HepG2 (cell line): ENCODE measurements around the gene CYP27B1. TPM values are rescaled to one million over a fixed set of nuclear protein-coding genes. Genes with fewer than 3 reads are reported as not detected.
A peak's percentile ranks its signal among the peaks of the same experiment; 100 is the strongest.

Source experiments
- CEBPB ChIP-seq: IDR thresholded peaks from 2 replicates; pipeline ENCODE4 v1.6.1; 2011; ENCODE audit warnings: low read depth, low read length, improper control_type of control experiment, borderline replicate concordance
- HNRNPK ChIP-seq: fragments of 200-400 bp; formaldehyde crosslinking; IDR thresholded peaks from 2 replicates; pipeline ENCODE4 v1.6.1; 2018; ENCODE audit warnings: low read length, low read depth, moderate library complexity, mild to moderate bottlenecking; ENCODE audit not compliant: poor library complexity, severe bottlenecking
- POLR2A ChIP-seq, 2 experiments: IDR thresholded peaks; 2 replicates each; pipeline ENCODE4 v1.6.1; 2011; ENCODE audit warnings: low read depth in 2 of 2, low read length in 2 of 2, mild to moderate bottlenecking in 1 of 2, moderate library complexity in 1 of 2; ENCODE audit not compliant: insufficient read depth in 1 of 2
- SOX6 ChIP-seq, 2 experiments: fragments of 450-650 bp in 1 of 2; sonication (generic) in 1 of 2; formaldehyde crosslinking in 1 of 2; IDR thresholded peaks; 2 replicates each; pipeline versions ENCODE4 v1.4.0 to v1.6.1; 2017 to 2020; ENCODE audit warnings: antibody characterized with exemption in 1 of 2, mild to moderate bottlenecking in 1 of 2, missing genetic modification reagents in 1 of 2
- TP53 ChIP-seq: sonication (generic); formaldehyde crosslinking; conservative IDR thresholded peaks from 2 replicates; pipeline ENCODE4 v1.4.0; 2020; ENCODE audit warnings: missing genetic modification reagents
- ZNF34 ChIP-seq: sonication (generic); formaldehyde crosslinking; IDR thresholded peaks from 2 replicates; pipeline ENCODE4 v1.4.0; 2020; ENCODE audit warnings: mild to moderate bottlenecking, missing genetic modification reagents, borderline replicate concordance
- polyA plus RNA-seq, 8 experiments: library from polyadenylated mRNA; depleted of rRNA in 3 of 8; stranded (reverse) in 7 of 8; unstranded in 1 of 8; fragments of >200 nt; fragmentation: Illumina TruSeq in 4 of 8; extraction: Trizol in 4 of 8; gene quantifications; 2 replicates each; pipeline versions ENCODE4 v1.2.1 to v1.2.3, GENCODE V29; 2011 to 2016; ENCODE audit warnings: low read depth in 4 of 8, missing spikeins in 1 of 8, mixed read lengths in 1 of 8; ENCODE audit not compliant: insufficient read depth in 1 of 8
- total RNA-seq, 5 experiments: library from RNA; depleted of rRNA; stranded (reverse); fragments of >200 nt; fragmentation: Illumina TruSeq; extraction: Trizol; gene quantifications; 2 replicates each; pipeline ENCODE4 v1.2.3, GENCODE V29; 2016; ENCODE audit warnings: low read depth in 1 of 5
- TF ChIP-seq, protein P1 (sequence below): sonication (generic); formaldehyde crosslinking; IDR thresholded peaks from 2 replicates; pipeline ENCODE4 v1.9.0; 2021; ENCODE audit warnings: missing genetic modification reagents, borderline replicate concordance
- TF ChIP-seq, protein P2 (sequence below): IDR thresholded peaks from 2 replicates; pipeline ENCODE4 v1.6.1; 2016; ENCODE audit warnings: low read depth
- TF ChIP-seq, protein P3 (sequence below): sonication (generic); formaldehyde crosslinking; IDR thresholded peaks from 2 replicates; pipeline ENCODE4 v1.4.0; 2020; ENCODE audit warnings: mild to moderate bottlenecking, missing genetic modification reagents, borderline replicate concordance
- TF ChIP-seq, protein P4 (sequence below): sonication (generic); formaldehyde crosslinking; IDR thresholded peaks from 2 replicates; pipeline ENCODE4 v1.5.1; 2020; ENCODE audit warnings: mild to moderate bottlenecking, missing genetic modification reagents, borderline replicate concordance

CYP27B1 gene
- total and polyA plus RNA-seq, 2 of the 13 experiments (the other 11 are each of a cell fraction or from before 2014, with no cell fraction given): 2.3 to 3.0 TPM

DNA sequence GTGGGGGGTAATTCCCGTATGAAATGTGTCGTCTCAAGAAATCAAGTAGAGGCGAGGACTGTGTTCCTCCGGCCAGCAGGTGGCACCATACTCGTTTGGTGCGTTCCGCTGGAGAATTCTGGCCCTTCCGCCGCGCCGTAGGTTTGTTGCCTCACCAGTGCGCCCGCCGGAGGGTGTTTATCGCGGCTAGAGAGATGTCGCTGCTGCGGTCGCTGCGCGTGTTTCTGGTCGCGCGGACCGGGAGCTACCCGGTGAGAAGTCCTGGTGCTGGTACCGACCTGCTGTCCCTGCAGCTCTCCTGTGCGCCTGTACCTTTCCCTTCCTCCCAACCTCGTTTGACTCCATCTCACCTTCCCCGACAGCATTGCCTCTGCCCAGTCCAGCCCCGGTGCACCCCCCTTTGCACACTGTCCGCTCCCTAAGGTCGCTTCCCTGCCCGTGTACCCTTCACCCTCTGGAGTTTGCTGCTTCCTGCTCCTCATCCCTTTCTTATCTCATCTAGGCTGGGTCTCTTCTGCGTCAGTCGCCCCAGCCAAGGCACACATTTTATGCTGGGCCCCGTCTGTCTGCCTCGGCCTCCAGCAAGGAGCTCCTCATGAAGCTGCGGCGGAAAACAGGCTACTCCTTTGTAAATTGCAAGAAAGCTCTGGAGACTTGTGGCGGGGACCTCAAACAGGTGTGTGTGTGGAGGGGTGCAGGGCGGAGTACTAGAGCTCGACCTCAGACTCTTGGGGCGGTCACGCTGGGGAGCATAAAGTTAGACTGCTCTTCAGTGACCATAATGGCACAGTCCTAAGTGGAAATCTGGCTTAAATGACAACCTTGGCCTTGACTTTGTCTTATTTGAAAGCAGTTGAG lies 16.0 kb upstream of the CYP27B1 start, which contains the start of gene TSFM (continued):
- TF ChIP-seq, protein P1, sequence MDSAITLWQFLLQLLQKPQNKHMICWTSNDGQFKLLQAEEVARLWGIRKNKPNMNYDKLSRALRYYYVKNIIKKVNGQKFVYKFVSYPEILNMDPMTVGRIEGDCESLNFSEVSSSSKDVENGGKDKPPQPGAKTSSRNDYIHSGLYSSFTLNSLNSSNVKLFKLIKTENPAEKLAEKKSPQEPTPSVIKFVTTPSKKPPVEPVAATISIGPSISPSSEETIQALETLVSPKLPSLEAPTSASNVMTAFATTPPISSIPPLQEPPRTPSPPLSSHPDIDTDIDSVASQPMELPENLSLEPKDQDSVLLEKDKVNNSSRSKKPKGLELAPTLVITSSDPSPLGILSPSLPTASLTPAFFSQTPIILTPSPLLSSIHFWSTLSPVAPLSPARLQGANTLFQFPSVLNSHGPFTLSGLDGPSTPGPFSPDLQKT (CRISPR knock-in tag): no peak
- TF ChIP-seq HNRNPK (peak; percentile 46), ZNF34 (CRISPR knock-in tag) (peak; percentile 35; the same call in 1 of the 2 replicates), CEBPB (peak; percentile 93), TP53 (0 out of 2 replicates have a peak, but pooled peaks have one; percentile 42), POLR2A (IDR thresholded peaks at IDR 0.05; ENCODE audit: insufficient read depth in 1 of 2, low read depth in 2 of 2, low read length in 2 of 2) (peak; percentile 89 to 94), SOX6 (IDR thresholded peaks at IDR 0.05) (no peak), SOX6 (CRISPR knock-in tag; IDR thresholded peaks at IDR 0.05) (peak; percentile 78)
- TF ChIP-seq, protein P2, sequence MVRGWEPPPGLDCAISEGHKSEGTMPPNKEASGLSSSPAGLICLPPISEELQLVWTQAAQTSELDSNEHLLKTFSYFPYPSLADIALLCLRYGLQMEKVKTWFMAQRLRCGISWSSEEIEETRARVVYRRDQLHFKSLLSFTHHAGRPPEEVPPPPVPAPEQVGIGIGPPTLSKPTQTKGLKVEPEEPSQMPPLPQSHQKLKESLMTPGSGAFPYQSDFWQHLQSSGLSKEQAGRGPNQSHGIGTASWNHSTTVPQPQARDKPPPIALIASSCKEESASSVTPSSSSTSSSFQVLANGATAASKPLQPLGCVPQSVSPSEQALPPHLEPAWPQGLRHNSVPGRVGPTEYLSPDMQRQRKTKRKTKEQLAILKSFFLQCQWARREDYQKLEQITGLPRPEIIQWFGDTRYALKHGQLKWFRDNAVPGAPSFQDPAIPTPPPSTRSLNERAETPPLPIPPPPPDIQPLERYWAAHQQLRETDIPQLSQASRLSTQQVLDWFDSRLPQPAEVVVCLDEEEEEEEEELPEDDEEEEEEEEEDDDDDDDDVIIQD: peak; percentile 69; the same call in 1 of the 2 replicates
- TF ChIP-seq, protein P3, sequence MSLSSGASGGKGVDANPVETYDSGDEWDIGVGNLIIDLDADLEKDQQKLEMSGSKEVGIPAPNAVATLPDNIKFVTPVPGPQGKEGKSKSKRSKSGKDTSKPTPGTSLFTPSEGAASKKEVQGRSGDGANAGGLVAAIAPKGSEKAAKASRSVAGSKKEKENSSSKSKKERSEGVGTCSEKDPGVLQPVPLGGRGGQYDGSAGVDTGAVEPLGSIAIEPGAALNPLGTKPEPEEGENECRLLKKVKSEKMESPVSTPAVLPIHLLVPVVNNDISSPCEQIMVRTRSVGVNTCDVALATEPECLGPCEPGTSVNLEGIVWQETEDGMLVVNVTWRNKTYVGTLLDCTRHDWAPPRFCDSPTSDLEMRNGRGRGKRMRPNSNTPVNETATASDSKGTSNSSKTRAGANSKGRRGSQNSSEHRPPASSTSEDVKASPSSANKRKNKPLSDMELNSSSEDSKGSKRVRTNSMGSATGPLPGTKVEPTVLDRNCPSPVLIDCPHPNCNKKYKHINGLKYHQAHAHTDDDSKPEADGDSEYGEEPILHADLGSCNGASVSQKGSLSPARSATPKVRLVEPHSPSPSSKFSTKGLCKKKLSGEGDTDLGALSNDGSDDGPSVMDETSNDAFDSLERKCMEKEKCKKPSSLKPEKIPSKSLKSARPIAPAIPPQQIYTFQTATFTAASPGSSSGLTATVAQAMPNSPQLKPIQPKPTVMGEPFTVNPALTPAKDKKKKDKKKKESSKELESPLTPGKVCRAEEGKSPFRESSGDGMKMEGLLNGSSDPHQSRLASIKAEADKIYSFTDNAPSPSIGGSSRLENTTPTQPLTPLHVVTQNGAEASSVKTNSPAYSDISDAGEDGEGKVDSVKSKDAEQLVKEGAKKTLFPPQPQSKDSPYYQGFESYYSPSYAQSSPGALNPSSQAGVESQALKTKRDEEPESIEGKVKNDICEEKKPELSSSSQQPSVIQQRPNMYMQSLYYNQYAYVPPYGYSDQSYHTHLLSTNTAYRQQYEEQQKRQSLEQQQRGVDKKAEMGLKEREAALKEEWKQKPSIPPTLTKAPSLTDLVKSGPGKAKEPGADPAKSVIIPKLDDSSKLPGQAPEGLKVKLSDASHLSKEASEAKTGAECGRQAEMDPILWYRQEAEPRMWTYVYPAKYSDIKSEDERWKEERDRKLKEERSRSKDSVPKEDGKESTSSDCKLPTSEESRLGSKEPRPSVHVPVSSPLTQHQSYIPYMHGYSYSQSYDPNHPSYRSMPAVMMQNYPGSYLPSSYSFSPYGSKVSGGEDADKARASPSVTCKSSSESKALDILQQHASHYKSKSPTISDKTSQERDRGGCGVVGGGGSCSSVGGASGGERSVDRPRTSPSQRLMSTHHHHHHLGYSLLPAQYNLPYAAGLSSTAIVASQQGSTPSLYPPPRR (CRISPR knock-in tag): peak; percentile 40; the same call in 1 of the 2 replicates
- TF ChIP-seq, protein P4, sequence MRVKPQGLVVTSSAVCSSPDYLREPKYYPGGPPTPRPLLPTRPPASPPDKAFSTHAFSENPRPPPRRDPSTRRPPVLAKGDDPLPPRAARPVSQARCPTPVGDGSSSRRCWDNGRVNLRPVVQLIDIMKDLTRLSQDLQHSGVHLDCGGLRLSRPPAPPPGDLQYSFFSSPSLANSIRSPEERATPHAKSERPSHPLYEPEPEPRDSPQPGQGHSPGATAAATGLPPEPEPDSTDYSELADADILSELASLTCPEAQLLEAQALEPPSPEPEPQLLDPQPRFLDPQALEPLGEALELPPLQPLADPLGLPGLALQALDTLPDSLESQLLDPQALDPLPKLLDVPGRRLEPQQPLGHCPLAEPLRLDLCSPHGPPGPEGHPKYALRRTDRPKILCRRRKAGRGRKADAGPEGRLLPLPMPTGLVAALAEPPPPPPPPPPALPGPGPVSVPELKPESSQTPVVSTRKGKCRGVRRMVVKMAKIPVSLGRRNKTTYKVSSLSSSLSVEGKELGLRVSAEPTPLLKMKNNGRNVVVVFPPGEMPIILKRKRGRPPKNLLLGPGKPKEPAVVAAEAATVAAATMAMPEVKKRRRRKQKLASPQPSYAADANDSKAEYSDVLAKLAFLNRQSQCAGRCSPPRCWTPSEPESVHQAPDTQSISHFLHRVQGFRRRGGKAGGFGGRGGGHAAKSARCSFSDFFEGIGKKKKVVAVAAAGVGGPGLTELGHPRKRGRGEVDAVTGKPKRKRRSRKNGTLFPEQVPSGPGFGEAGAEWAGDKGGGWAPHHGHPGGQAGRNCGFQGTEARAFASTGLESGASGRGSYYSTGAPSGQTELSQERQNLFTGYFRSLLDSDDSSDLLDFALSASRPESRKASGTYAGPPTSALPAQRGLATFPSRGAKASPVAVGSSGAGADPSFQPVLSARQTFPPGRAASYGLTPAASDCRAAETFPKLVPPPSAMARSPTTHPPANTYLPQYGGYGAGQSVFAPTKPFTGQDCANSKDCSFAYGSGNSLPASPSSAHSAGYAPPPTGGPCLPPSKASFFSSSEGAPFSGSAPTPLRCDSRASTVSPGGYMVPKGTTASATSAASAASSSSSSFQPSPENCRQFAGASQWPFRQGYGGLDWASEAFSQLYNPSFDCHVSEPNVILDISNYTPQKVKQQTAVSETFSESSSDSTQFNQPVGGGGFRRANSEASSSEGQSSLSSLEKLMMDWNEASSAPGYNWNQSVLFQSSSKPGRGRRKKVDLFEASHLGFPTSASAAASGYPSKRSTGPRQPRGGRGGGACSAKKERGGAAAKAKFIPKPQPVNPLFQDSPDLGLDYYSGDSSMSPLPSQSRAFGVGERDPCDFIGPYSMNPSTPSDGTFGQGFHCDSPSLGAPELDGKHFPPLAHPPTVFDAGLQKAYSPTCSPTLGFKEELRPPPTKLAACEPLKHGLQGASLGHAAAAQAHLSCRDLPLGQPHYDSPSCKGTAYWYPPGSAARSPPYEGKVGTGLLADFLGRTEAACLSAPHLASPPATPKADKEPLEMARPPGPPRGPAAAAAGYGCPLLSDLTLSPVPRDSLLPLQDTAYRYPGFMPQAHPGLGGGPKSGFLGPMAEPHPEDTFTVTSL: peak; percentile 70; the same call in 1 of the 2 replicates
